Measurements from ENCODE around the gene CNNM4. TPM values are rescaled to one million over a fixed set of nuclear protein-coding genes. Genes with fewer than 3 reads are reported as not detected.

CNNM4 gene
- total RNA-seq, 2 donors from 2014 or later: 9.2 to 13.9 TPM

- WGBS: 54% methylated on average over 10 of the region's 10 CpGs
- peak overlapping the region in 1 of 2 donors; percentile 15 for H3K27ac ChIP-seq
- peak; percentile 75 for DNase-seq (ENCODE audit: low spot score)
- no peaks in the 10 kb centered on the region for H3K4me1 ChIP-seq (replicated peaks)
- H3K36me3 ChIP-seq: no peaks in the 10 kb centered on the region
- intact Hi-C loops (cut with DNase I): no loop called here
- H3K9me3 ChIP-seq: no peaks in the 10 kb centered on the region
- no peak overlapping the region for H3K4me3 ChIP-seq
- TF ChIP-seq CTCF (IDR thresholded peaks at IDR 0.05) (no peak), POLR2AphosphoS5 (IDR thresholded peaks at IDR 0.05) (peak; percentile 48), POLR2A (IDR thresholded peaks at IDR 0.05) (no peak)
- no peaks in the 10 kb centered on the region for H3K27me3 ChIP-seq (replicated peaks; ENCODE audit: insufficient read depth)
These were observed 47.6 kb downstream of the CNNM4 start for GRCh38 chr2:96808176-96808837.

- no peak overlapping the region for H3K27ac ChIP-seq
- no peak overlapping the region for H3K4me3 ChIP-seq
- no peak for TF ChIP-seq CTCF (IDR thresholded peaks at IDR 0.05)
- no peak for TF ChIP-seq POLR2AphosphoS5 (IDR thresholded peaks at IDR 0.05)
- TF ChIP-seq POLR2A (IDR thresholded peaks at IDR 0.05): no peak
- no peaks in the 10 kb centered on the region for H3K36me3 ChIP-seq
- no peak for DNase-seq (ENCODE audit: low spot score)
- intact Hi-C loops (cut with DNase I): no loop called here
- no peaks in the 10 kb centered on the region for H3K4me1 ChIP-seq (replicated peaks)
- 78% methylated on average over 13 of the region's 13 CpGs for WGBS
- no peaks in the 10 kb centered on the region for H3K9me3 ChIP-seq
- no peaks in the 10 kb centered on the region for H3K27me3 ChIP-seq (replicated peaks; ENCODE audit: insufficient read depth)
These were observed 48.6 kb downstream of the CNNM4 start for GRCh38 chr2:96809216-96809882.

GRCh38 chr2:96809951-96810782 is 49.5 kb downstream of the CNNM4 start:
- H3K4me1 ChIP-seq (replicated peaks): no peaks in the 10 kb centered on the region
- TF ChIP-seq POLR2A (IDR thresholded peaks at IDR 0.05) (no peak), CTCF (IDR thresholded peaks at IDR 0.05) (no peak), POLR2AphosphoS5 (IDR thresholded peaks at IDR 0.05) (no peak)
- H3K27ac ChIP-seq: no peak overlapping the region
- DNase-seq (ENCODE audit: low spot score): no peak
- no peaks in the 10 kb centered on the region for H3K9me3 ChIP-seq
- WGBS: 82% methylated on average over 12 of the region's 12 CpGs
- H3K4me3 ChIP-seq: no peak overlapping the region
- no peaks in the 10 kb centered on the region for H3K36me3 ChIP-seq
- intact Hi-C loops (cut with DNase I): no loop called here
- H3K27me3 ChIP-seq (replicated peaks; ENCODE audit: insufficient read depth): no peaks in the 10 kb centered on the region

- H3K4me3 ChIP-seq: no peak overlapping the region
- H3K27me3 ChIP-seq (replicated peaks; ENCODE audit: insufficient read depth): no peaks in the 10 kb centered on the region
- intact Hi-C loops (cut with DNase I): no loop called here
- no peak overlapping the region for H3K27ac ChIP-seq
- no peak for DNase-seq (ENCODE audit: low spot score)
- no peak for TF ChIP-seq POLR2A (IDR thresholded peaks at IDR 0.05)
- WGBS: 92% methylated on average over 5 of the region's 5 CpGs
- H3K36me3 ChIP-seq: no peaks in the 10 kb centered on the region
- no peaks in the 10 kb centered on the region for H3K4me1 ChIP-seq (replicated peaks)
- no peaks in the 10 kb centered on the region for H3K9me3 ChIP-seq
These were observed 50.1 kb downstream of the CNNM4 start for GRCh38 chr2:96810783-96811192.

- H3K27ac ChIP-seq: no peak overlapping the region
- intact Hi-C loops (cut with DNase I): no loop called here
- DNase-seq (ENCODE audit: low spot score): no peak
- 51% methylated on average over 3 of the region's 3 CpGs for WGBS
- no peak overlapping the region for H3K4me3 ChIP-seq
- no peaks in the 10 kb centered on the region for H3K27me3 ChIP-seq (replicated peaks; ENCODE audit: insufficient read depth)
- H3K4me1 ChIP-seq (replicated peaks): no peaks in the 10 kb centered on the region
- no peak for TF ChIP-seq POLR2A (IDR thresholded peaks at IDR 0.05)
- no peak for TF ChIP-seq POLR2AphosphoS5 (IDR thresholded peaks at IDR 0.05)
- TF ChIP-seq CTCF (IDR thresholded peaks at IDR 0.05): no peak
- H3K9me3 ChIP-seq: no peaks in the 10 kb centered on the region
- no peaks in the 10 kb centered on the region for H3K36me3 ChIP-seq
These were observed 51.2 kb downstream of the CNNM4 start for GRCh38 chr2:96811917-96812316.
